Urinary bladder (tissue), 4 donors: Measurements from ENCODE around the gene HSDL1. TPM values are rescaled to one million over a fixed set of nuclear protein-coding genes. Genes with fewer than 3 reads are reported as not detected.

ENCODE experiments used
- DNase-seq: peaks from one replicate; pipeline ENCODE4 v3.0.0-alpha.2; 2015; ENCODE audit errors: extremely low spot score
- H3K27ac ChIP-seq: one replicate; pipeline ENCODE4 v1.5.1; 2013; ENCODE audit warnings: low read depth, mild to moderate bottlenecking, moderate library complexity
- H3K36me3 ChIP-seq: one replicate; pipeline ENCODE4 v1.6.1; 2013; ENCODE audit warnings: mild to moderate bottlenecking, moderate library complexity; ENCODE audit not compliant: insufficient read depth
- H3K4me1 ChIP-seq: one replicate; pipeline ENCODE4 v1.6.1; 2013; ENCODE audit warnings: mild to moderate bottlenecking, moderate library complexity; ENCODE audit not compliant: insufficient read depth
- H3K4me3 ChIP-seq: one replicate; pipeline ENCODE4 v1.5.1; 2013; ENCODE audit warnings: low read depth, low read length
- WGBS: extraction: QIAGEN DNeasy Blood & Tissue Kit; methylation state at CpG from one replicate; pipeline ENCODE4 v1.1.7; 2013; 5-methylcytosine and 5-hydroxymethylcytosine counted together
- polyA plus RNA-seq: library from polyadenylated mRNA; stranded (reverse); fragments of 200-250 nt; gene quantifications from one replicate; pipeline ENCODE4 v1.2.3, GENCODE V29; 2013
- total RNA-seq: library from RNA; depleted of rRNA; stranded (reverse); fragments of >200 nt; gene quantifications from one replicate; pipeline ENCODE4 v1.2.3, GENCODE V29; 2014
- donor health status: healthy with polysubstance abuse.
- donor health status: healthy.

The HSDL1 gene
- total and polyA plus RNA-seq, 2 donors: 12.9 to 32.7 TPM

- H3K36me3 ChIP-seq: peaks cover 4% of the 10 kb centered on the region
- H3K4me1 ChIP-seq: no peaks in the 10 kb centered on the region
- WGBS: 81% methylated on average over 4 of the region's 4 CpGs
- H3K27ac ChIP-seq: no peak overlapping the region
- peak; percentile 39 for DNase-seq
- H3K4me3 ChIP-seq: no peak overlapping the region
Measured at GRCh38 chr16:84096447-84097005, 48.5 kb downstream of the HSDL1 start.

- 90% methylated on average over 14 of the region's 14 CpGs for WGBS
- no peaks in the 10 kb centered on the region for H3K4me1 ChIP-seq
- H3K27ac ChIP-seq: no peak overlapping the region
- H3K36me3 ChIP-seq: peaks cover 4% of the 10 kb centered on the region
- no peak for DNase-seq
- no peak overlapping the region for H3K4me3 ChIP-seq
Measured at GRCh38 chr16:84095466-84095865, 49.5 kb downstream of the HSDL1 start.

GRCh38 chr16:84093879-84094270 lies 51.1 kb downstream of the HSDL1 start:
- DNase-seq: no peak
- peaks cover 6% of the 10 kb centered on the region for H3K36me3 ChIP-seq
- no peak overlapping the region for H3K27ac ChIP-seq
- H3K4me1 ChIP-seq: no peaks in the 10 kb centered on the region
- H3K4me3 ChIP-seq: no peak overlapping the region
- 95% methylated on average over 4 of the region's 4 CpGs for WGBS

- no peak overlapping the region for H3K4me3 ChIP-seq
- H3K4me1 ChIP-seq: no peaks in the 10 kb centered on the region
- peaks cover 6% of the 10 kb centered on the region for H3K36me3 ChIP-seq
- DNase-seq: no peak
- WGBS: 91% methylated on average over 16 of the region's 16 CpGs
- no peak overlapping the region for H3K27ac ChIP-seq
Measured at GRCh38 chr16:84093120-84093878, 51.7 kb downstream of the HSDL1 start.

- Histone ChIP-seq H3K4me1 (no peaks in the 10 kb centered on the region), H3K4me3 (no peak overlapping the region), H3K27ac (no peak overlapping the region), H3K36me3 (peaks cover 6% of the 10 kb centered on the region)
- WGBS: 90% methylated on average over 10 of the region's 10 CpGs
- DNase-seq: no peak
Measured at GRCh38 chr16:84091460-84091859, 53.5 kb downstream of the HSDL1 start.

GRCh38 chr16:84090211-84090610 lies 54.8 kb downstream of the HSDL1 start:
- Histone ChIP-seq H3K4me1 (no peaks in the 10 kb centered on the region), H3K27ac (no peak overlapping the region), H3K4me3 (no peak overlapping the region), H3K36me3 (peaks cover 4% of the 10 kb centered on the region)
- DNase-seq: no peak
- WGBS: 90% methylated on average over 9 of the region's 9 CpGs

GRCh38 chr16:84088695-84089395 lies 56.1 kb downstream of the HSDL1 start:
- no peak for DNase-seq
- WGBS: 80% methylated on average over 15 of the region's 15 CpGs
- H3K27ac ChIP-seq: no peak overlapping the region
- peaks cover 4% of the 10 kb centered on the region for H3K36me3 ChIP-seq
- H3K4me3 ChIP-seq: no peak overlapping the region
- no peaks in the 10 kb centered on the region for H3K4me1 ChIP-seq

DNA sequence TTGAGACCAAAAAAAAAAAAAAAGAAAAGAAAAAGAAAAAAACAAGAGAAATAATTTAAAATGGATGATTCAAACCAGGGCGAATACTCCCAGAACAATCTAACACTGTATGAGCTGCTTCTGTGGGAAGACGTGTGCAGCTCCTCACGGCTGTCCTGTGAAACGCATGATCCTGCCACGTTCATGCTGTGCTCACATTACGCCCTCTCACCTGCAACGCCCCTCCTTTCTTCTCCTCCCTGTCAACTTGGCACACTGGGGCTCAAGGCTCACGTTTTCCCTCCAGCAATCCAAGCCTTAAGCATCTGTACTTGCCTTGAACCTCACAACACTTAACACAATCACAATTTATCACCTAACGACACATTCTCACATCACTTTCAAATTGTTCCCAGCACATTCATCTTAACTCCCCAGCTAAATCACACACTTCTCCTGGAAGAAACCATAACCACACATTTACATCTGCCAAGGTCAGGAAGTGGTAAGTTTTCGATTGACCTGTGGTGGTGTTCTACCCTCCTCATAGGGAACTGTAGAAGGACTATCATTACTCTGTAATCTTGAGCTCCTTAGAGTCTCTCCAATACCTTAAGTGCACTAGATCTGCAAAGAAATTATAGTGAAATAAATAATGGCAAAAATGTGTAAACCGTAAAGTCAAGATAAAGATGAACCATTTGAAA lies 57.4 kb downstream of the HSDL1 start:
- WGBS: 84% methylated on average over 11 of the region's 11 CpGs
- H3K4me3 ChIP-seq: no peak overlapping the region
- peaks cover 1% of the 10 kb centered on the region for H3K36me3 ChIP-seq
- no peak overlapping the region for H3K27ac ChIP-seq
- no peaks in the 10 kb centered on the region for H3K4me1 ChIP-seq
- no peak for DNase-seq

DNA sequence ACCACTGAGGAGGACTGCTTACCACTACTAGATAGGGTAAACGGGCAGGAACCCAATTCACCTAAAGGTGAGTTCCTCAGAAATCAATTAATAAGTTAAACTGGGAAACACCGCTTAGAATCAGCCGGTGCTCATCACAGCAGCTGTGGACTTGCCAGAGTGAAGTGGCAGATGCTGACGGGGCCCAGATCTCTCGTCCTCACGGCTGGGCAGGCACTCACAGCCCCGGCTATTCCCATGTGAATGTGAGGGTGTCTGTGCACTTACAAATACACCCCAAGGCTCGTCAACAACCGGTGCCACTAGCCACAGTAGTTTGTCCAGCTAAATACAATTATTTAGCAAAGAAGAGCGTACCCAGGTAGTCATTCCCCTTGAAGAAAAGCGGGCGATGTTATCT lies 58.0 kb downstream of the HSDL1 start:
- no peak overlapping the region for H3K4me3 ChIP-seq
- H3K4me1 ChIP-seq: no peaks in the 10 kb centered on the region
- DNase-seq: no peak
- H3K27ac ChIP-seq: no peak overlapping the region
- H3K36me3 ChIP-seq: peaks cover 1% of the 10 kb centered on the region
- WGBS: 84% methylated on average over 12 of the region's 12 CpGs

DNA sequence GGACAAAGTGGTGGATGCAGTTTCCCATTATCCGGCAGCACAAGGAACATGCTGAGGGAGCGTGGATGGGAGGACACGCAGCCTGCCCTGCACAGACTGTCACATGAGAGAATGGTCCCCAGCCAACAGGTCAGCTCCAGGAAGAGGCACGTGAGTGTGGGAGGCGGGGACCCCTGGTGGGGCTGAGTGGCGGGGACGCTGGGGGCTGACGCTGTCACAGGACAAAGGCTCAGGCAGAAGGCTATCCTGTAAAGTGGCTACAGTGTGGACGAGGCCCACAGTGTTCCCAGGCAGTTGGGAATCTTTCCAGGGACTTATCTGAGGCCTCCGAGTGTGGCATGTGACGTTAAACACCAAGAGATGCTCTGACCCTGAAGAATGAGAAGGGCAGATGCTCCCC lies 58.6 kb downstream of the HSDL1 start:
- H3K4me1 ChIP-seq: no peaks in the 10 kb centered on the region
- no peak for DNase-seq
- H3K4me3 ChIP-seq: no peak overlapping the region
- no peak overlapping the region for H3K27ac ChIP-seq
- peaks cover 1% of the 10 kb centered on the region for H3K36me3 ChIP-seq
- 69% methylated on average over 11 of the region's 11 CpGs for WGBS

GRCh38 chr16:84085773-84086172 lies 59.2 kb downstream of the HSDL1 start:
- Histone ChIP-seq H3K4me1 (no peaks in the 10 kb centered on the region), H3K36me3 (peaks cover 1% of the 10 kb centered on the region), H3K4me3 (no peak overlapping the region), H3K27ac (no peak overlapping the region)
- DNase-seq: no peak
- WGBS: 61% methylated on average over 6 of the region's 6 CpGs

DNA sequence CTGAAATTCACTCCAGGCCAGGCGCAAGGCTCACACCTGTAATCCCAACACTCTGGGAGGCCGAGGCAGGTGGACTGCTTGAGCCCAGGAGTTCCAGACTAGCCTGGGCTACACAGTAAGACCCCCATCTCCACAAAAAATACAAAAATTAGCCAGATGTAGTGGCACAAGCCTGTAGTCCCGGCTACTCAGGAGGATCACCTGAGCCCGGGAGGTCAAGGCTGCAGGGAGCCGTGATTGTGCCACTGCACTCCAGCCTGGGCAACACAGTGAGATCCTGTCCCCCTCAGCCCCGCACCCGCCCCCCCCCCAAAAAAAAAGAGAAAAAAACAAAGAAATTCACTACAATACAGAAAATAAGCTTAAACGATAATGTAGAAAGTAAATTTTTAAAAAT lies 59.7 kb downstream of the HSDL1 start:
- no peak for DNase-seq
- Histone ChIP-seq H3K36me3 (peaks cover 1% of the 10 kb centered on the region), H3K4me1 (no peaks in the 10 kb centered on the region), H3K4me3 (no peak overlapping the region), H3K27ac (no peak overlapping the region)
- 88% methylated on average over 8 of the region's 8 CpGs for WGBS

DNA sequence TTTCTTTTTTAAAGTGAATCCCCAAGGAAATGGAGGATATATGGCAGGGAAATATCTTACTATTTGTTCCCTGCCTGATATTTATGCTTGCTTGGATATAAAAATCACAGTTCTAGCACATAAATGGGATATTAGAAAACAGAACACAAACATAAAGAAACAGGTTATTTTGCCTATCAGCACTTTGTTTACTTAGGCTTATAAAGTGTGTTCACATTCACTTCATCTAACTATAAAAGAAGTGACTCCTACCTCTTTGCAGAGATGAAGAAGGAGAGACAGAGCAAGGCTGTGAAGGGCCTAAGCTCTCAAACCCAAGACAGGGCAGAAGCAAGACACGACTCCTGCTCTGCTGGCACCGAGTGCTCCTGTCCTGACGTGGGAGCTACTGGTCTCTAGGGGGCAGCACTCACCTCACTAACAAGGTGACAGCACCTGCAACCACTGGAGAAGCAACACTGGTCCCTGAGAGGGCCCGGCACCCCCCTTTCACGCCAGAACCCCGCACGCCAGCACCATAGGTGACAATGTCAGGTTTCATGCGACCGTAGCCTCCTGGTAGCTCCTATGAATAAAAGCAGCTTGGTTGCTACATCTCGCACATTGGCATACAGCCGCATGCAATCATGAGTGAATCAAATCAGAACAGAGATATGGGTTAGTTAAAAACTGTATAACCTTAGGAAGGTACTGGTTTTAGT lies 60.3 kb downstream of the HSDL1 start:
- H3K4me1 ChIP-seq: no peaks in the 10 kb centered on the region
- no peak overlapping the region for H3K27ac ChIP-seq
- H3K4me3 ChIP-seq: no peak overlapping the region
- WGBS: 52% methylated on average over 11 of the region's 11 CpGs
- peaks cover 1% of the 10 kb centered on the region for H3K36me3 ChIP-seq
- no peak for DNase-seq
